K562 (cell line): ENCODE results near the gene BLTP2. TPM values are rescaled to one million over a fixed set of nuclear protein-coding genes. Genes with fewer than 3 reads are reported as not detected.
A peak's percentile ranks its signal among the peaks of the same experiment; 100 is the strongest.

ENCODE experiments used
- CEBPG ChIP-seq, 3 experiments: fragments of 200-800 bp in 1 of 3; sonication (Bioruptor generic) in 1 of 3; sonication (generic) in 1 of 3; formaldehyde crosslinking in 1 of 3; IDR thresholded peaks in 2 of 3; conservative IDR thresholded peaks in 1 of 3; 2 replicates each; pipeline versions ENCODE4 v1.6.1 to v1.8.0; 2016 to 2022; ENCODE audit warnings: missing compliant biosample characterization in 2 of 3, missing genetic modification characterization in 2 of 3, mild to moderate bottlenecking in 1 of 3, missing genetic modification reagents in 1 of 3
- CSDE1 ChIP-seq, 2 experiments: fragments of 450-650 bp; IDR thresholded peaks; 2 replicates each; pipeline ENCODE4 v1.6.1; 2016; ENCODE audit warnings: mild to moderate bottlenecking in 1 of 2
- CTBP1 ChIP-seq: fragments of 450-650 bp; IDR thresholded peaks from 2 replicates; pipeline ENCODE4 v1.6.1; 2016; ENCODE audit warnings: borderline replicate concordance
- CTCF ChIP-seq, 3 experiments: IDR thresholded peaks in 2 of 3; conservative IDR thresholded peaks in 1 of 3; 2 replicates each; pipeline ENCODE4 v1.5.1; 2011 to 2012; ENCODE audit warnings: low read length in 3 of 3, mild to moderate bottlenecking in 3 of 3, control low read depth in 2 of 3, improper control_type of control experiment in 1 of 3, inconsistent platforms in 1 of 3, low read depth in 1 of 3, mixed read lengths in 1 of 3, moderate library complexity in 1 of 3; ENCODE audit not compliant: insufficient read depth in 2 of 3
- DPF2 ChIP-seq: fragments of 450-650 bp; IDR thresholded peaks from 2 replicates; pipeline ENCODE4 v1.6.1; 2016
- KAT8 ChIP-seq: fragments of 450-650 bp; IDR thresholded peaks from 2 replicates; pipeline ENCODE4 v1.6.1; 2016; ENCODE audit warnings: low read depth, mild to moderate bottlenecking
- MLLT1 ChIP-seq, 2 experiments: fragments of 450-650 bp; IDR thresholded peaks; 2 replicates each; pipeline ENCODE4 v1.6.1; 2016
- NCOA1 ChIP-seq: fragments of 450-650 bp; IDR thresholded peaks from 2 replicates; pipeline ENCODE4 v1.6.1; 2016; ENCODE audit warnings: low read depth
- NFYB ChIP-seq: IDR thresholded peaks from 2 replicates; pipeline ENCODE4 v1.6.1; 2011; ENCODE audit warnings: mild to moderate bottlenecking, moderate library complexity; ENCODE audit not compliant: insufficient read length; ENCODE audit errors: extremely low read depth
- POLR3G ChIP-seq: IDR thresholded peaks from 2 replicates; pipeline ENCODE4 v1.6.1; 2011; ENCODE audit not compliant: insufficient read length, insufficient replicate concordance; ENCODE audit errors: extremely low read depth
- RFX7 ChIP-seq: fragments of 250-450 bp; sonication (Bioruptor Pico); IDR thresholded peaks from 2 replicates; pipeline ENCODE4 v1.5.1; 2021; ENCODE audit warnings: mild to moderate bottlenecking
- SAP30 ChIP-seq: fragments of 200-600 bp; sonication (generic); IDR thresholded peaks from 2 replicates; pipeline ENCODE4 v1.6.1; 2012; ENCODE audit warnings: borderline replicate concordance, low read depth, mild to moderate bottlenecking, moderate library complexity, low read length, control low read depth, inconsistent platforms; ENCODE audit not compliant: insufficient read depth, poor library complexity, severe bottlenecking
- TCF3 ChIP-seq: sonication (generic); formaldehyde crosslinking; IDR thresholded peaks from 2 replicates; pipeline ENCODE4 v1.4.0; 2020; ENCODE audit warnings: mild to moderate bottlenecking, missing genetic modification reagents
- THAP12 ChIP-seq: fragments of 250-450 bp; sonication (Bioruptor Pico); IDR thresholded peaks from 2 replicates; pipeline ENCODE4 v1.9.0; 2021; ENCODE audit warnings: mild to moderate bottlenecking, inconsistent platforms
- THAP7 ChIP-seq: fragments of 250-450 bp; sonication (Bioruptor Pico); IDR thresholded peaks from 2 replicates; pipeline ENCODE4 v1.5.0; 2021
- ZEB2 ChIP-seq: fragments of 450-650 bp; IDR thresholded peaks from 2 replicates; pipeline ENCODE4 v1.6.1; 2016
- ZNF644 ChIP-seq: fragments of 200-800 bp; sonication (Bioruptor generic); IDR thresholded peaks from 2 replicates; pipeline ENCODE4 v1.6.1; 2016; ENCODE audit warnings: low read depth, missing genetic modification characterization, missing compliant biosample characterization
- polyA plus RNA-seq, 8 experiments: library from polyadenylated mRNA; depleted of rRNA in 4 of 8; stranded (reverse) in 5 of 8; unstranded in 3 of 8; fragments of >200 nt; fragmentation: Nextera tagmentation in 2 of 8; fragmentation: Illumina TruSeq in 1 of 8; extraction: Ambion mirVana in 2 of 8; extraction: Trizol in 1 of 8; gene quantifications; 2 replicates each; pipeline versions ENCODE4 v1.2.1 to v1.2.3, GENCODE V29; 2011 to 2014; ENCODE audit warnings: inconsistent platforms in 1 of 8, missing spikeins in 1 of 8
- total RNA-seq, 7 experiments: library from RNA; depleted of rRNA in 6 of 7; stranded (reverse); fragments of >200 nt in 6 of 7; fragmentation: Illumina TruSeq in 2 of 7; extraction: Trizol in 2 of 7; gene quantifications; 2 replicates each; pipeline versions ENCODE4 v1.2.1 to v1.2.3, GENCODE V29; 2011 to 2021; ENCODE audit warnings: low replicate concordance in 1 of 7
- TF ChIP-seq, protein P1 (sequence below): fragments of 450-650 bp; formaldehyde crosslinking; IDR thresholded peaks from 2 replicates; pipeline ENCODE4 v1.4.0; 2020; ENCODE audit warnings: mild to moderate bottlenecking, mixed read lengths

Gene BLTP2
- total and polyA plus RNA-seq, 9 of the 15 experiments (the other 6 are each of a cell fraction or from before 2014, with no cell fraction given): 14.7 to 174 (median 103) TPM

DNA sequence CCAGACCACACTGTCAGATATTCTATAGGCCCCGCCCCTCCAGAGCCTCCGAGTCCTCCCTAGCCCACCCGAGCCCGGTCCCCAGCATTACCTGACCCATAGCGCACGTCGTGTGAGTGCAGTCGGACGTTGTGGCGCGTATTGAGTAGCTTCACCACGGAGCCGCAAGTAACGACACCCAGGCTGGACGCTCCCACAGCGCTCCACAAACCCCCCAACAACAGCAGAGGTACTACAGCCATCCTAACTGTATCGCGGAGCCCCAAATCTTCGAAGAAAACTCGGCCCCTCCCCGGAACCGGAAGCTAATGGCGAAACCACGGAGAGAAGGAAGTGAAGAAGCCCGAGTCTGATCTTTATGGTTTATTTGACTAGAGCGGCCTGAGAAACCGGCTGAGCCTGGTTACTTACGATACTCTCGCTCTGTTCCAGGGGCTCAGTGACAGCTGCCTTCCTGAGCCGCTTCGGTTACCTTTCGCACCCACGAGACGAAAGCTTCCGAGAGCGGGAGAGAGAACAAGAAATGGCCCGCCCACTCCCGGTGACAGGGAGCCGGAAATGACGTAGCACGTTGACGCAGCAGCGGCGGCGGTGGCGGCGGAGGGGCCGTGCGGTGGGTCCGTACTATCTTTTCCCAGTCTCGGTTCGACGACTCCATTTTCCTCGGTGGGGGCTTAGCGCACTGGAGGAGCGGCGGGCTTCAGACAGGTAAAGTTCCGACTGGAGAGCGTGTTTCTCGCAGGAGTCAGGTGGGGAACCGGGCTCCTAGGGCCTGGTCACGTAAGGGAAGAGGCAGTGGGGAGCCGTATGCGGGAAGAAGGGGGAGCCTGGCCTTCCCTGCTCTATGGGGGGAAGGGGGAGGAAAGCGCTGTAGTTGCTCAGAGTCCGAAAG is 16.9 kb upstream of the BLTP2 start, which contains the start of the genes SDF2 and SUPT6H (continued):
- peak; percentile 47 to 64 for TF ChIP-seq MLLT1 (IDR thresholded peaks at IDR 0.05)
- TF ChIP-seq CTBP1: peak; percentile 54; the same call in 1 of the 2 replicates
- no peak for TF ChIP-seq RFX7 (CRISPR knock-in tag)
- TF ChIP-seq THAP12 (CRISPR knock-in tag): 0 out of 2 replicates have a peak, but pooled peaks have one; percentile 5
- TF ChIP-seq CEBPG (CRISPR knock-in tag; IDR thresholded peaks at IDR 0.05): no peak
- no peak for TF ChIP-seq CEBPG (tag; conservative IDR thresholded peaks at IDR 0.05 in 1 of 2, IDR thresholded peaks at IDR 0.05 in 1 of 2)
- TF ChIP-seq KAT8: peak; percentile 3; the same call in 1 of the 2 replicates
- peak; percentile 19 to 45 (median 34); a peak in 4 of 6 replicates for TF ChIP-seq CTCF (IDR thresholded peaks at IDR 0.05 in 2 of 3, conservative IDR thresholded peaks at IDR 0.05 in 1 of 3; ENCODE audit: insufficient read depth in 2 of 3, low read depth in 1 of 3, low read length in 3 of 3)
- TF ChIP-seq SAP30: peak; percentile 74
- no peak for TF ChIP-seq NFYB
- TF ChIP-seq NCOA1: peak; percentile 62; the same call in 1 of the 2 replicates
- no peak for TF ChIP-seq POLR3G
- no peak for TF ChIP-seq ZNF644
- TF ChIP-seq, protein P1, sequence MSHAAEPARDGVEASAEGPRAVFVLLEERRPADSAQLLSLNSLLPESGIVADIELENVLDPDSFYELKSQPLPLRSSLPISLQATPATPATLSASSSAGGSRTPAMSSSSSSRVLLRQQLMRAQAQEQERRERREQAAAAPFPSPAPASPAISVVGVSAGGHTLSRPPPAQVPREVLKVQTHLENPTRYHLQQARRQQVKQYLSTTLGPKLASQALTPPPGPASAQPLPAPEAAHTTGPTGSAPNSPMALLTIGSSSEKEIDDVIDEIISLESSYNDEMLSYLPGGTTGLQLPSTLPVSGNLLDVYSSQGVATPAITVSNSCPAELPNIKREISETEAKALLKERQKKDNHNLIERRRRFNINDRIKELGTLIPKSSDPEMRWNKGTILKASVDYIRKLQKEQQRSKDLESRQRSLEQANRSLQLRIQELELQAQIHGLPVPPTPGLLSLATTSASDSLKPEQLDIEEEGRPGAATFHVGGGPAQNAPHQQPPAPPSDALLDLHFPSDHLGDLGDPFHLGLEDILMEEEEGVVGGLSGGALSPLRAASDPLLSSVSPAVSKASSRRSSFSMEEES (CRISPR knock-in tag): no peak
- TF ChIP-seq DPF2: peak; percentile 63; the same call in 1 of the 2 replicates
- TF ChIP-seq ZEB2: no peak
- TF ChIP-seq THAP7: peak; percentile 57; the same call in 1 of the 2 replicates
- TF ChIP-seq TCF3 (CRISPR knock-in tag): 0 out of 2 replicates have a peak, but pooled peaks have one; percentile 19
- peak in 1 of 2 experiments; percentile 53; a peak in 1 of 4 replicates for TF ChIP-seq CSDE1 (IDR thresholded peaks at IDR 0.05)
